GM19452 (cell line): Measurements from ENCODE around the gene GPR42.
"Not testable (repeated sequence)": the region's sequence is repeated elsewhere in the genome, so short reads cannot be mapped to it uniquely, and the experiment has no call there.

ENCODE experiments used
- ATAC-seq: cut with Tn5 transposase; IDR thresholded peaks from one replicate; pipeline ENCODE4 v1.9.1; 2021; ENCODE audit not compliant: unreplicated experiment

Gene GPR42

DNA sequence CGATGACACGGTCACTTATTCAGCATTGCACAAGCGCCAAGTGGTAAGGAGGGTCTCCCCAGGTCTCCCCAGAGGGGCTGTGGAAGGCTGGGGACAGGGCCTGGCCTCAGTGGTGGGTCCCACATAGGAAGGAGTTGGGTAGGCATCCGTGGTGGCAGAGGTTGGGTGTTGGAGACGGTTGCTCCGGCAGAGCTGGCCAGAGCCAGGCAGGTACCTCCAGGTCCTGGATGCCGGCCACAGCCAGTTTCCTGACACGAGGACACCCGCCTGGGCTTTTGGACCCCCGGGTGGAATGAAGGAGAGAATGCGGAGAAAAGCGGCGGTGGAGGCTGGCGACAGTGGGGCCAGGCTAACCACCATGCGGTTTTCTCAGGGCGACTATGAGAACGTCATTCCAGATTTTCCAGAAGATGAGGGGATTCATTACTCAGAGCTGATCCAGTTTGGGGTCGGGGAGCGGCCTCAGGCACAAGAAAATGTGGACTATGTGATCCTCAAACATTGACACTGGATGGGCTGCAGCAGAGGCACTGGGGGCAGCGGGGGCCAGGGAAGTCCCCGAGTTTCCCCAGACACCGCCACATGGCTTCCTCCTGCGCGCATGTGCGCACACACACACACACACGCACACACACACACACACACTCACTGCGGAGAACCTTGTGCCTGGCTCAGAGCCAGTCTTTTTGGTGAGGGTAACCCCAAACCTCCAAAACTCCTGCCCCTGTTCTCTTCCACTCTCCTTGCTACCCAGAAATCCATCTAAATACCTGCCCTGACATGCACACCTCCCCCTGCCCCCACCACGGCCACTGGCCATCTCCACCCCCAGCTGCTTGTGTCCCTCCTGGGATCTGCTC is 24.4 kb upstream of the GPR42 start:
- no peak for ATAC-seq

GRCh38 chr19:35347171-35347929 is 23.5 kb upstream of the GPR42 start, which contains the start of gene FFAR1:
Gene FFAR1, plus strand, starts transcription at chr19:35347902. Its CDS starts 3,650 bp downstream, at chr19:35351552.
- peak; percentile 43 for ATAC-seq

GRCh38 chr19:35347930-35348298 is 23.0 kb upstream of the GPR42 start:
- no peak for ATAC-seq

DNA sequence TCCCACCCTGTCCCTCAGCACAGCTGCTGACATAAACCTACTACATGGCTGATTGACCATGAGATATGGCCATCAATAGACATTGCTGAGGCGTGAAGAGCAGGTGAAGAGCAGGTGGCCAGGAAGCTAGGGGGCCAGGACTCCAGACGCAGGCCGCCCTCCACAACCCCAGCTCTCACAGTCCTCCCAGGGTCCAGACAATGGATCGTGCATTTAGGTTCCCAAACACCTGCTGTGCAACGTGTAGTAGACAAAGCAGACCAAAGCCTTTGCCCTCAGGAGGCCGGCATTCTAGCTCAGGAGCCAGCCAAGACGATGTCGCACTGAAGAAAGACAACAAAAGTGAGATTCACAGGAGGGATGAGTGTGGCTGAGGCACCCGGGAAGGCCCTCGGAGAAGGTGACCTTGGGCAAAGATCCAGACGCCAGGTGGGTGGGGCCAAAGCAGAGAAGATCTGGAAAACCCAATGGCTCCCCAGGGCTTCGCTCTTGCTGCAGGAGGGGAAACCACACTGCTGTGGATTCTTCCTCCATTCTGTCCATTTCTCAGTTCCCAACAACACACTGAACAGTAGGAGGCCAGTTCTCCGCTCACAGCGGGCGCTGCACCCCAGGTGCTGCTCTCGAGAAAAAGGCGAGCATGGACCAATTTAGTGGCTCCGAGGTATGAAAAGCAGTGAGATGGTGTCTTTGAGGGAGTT is 21.8 kb upstream of the GPR42 start:
- ATAC-seq, result no peak

DNA sequence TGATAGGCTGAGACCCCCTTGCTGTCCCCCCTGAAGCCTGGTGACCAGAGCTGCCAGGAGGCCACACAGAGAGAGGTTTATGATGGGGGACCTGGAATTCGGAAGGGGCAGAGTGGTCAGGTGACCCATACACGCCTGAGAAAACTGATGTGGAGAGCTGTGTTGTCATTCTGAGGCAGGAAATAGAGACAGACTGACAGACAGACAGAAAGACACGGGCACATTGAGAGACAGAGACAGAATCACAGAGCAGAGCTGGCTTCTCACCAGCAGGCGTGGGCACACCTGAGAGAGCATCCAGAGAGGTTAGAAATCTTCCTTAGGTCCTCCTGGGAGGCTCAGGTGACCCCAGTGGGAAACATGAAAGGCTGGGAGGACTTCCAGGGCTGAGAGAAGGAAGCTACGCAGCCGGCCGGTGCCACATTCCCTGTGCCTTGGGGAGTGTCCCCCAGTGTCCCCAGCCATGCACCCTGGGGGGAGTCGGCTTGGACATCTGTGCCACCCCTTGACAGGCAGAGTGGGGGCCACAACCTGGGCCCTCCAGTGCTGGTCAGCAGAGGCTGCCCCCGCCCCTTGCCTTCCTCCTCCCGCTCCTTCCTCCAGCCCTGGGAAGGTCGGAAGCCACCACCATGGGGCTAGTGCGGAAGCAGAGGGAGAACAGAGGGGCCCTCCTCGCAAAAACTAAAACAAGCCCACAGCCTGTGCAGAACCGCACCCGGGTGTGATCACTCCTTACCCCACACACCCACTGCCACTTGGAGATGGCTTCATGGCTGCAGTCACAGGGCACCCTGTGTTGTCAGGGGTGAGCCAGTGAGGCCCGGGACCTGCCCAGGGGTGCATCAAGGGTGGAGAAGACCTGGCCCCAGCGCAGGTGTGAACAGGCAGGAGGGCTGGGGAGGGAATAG is 21.0 kb upstream of the GPR42 start:
- no peak for ATAC-seq

DNA sequence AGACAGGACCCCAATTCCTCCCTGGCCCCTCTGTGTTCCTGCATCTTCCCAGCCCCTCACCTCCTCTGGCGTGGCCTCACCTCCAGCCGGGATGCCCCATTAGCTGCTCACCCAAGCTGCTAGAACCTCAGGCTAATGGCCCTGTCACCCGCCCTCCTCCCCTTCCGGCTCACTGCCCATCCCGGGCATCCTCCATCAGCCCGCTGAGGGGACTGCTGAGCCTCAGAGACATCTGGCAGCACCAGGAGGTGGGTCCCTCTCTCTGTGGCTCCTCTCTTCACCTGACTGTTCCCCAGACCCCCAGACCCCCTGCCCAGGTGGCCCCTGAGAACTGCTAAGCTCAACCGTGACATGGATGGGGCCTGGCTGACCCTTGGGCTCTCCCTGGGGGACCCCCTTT is 20.3 kb upstream of the GPR42 start:
- ATAC-seq, result no peak

DNA sequence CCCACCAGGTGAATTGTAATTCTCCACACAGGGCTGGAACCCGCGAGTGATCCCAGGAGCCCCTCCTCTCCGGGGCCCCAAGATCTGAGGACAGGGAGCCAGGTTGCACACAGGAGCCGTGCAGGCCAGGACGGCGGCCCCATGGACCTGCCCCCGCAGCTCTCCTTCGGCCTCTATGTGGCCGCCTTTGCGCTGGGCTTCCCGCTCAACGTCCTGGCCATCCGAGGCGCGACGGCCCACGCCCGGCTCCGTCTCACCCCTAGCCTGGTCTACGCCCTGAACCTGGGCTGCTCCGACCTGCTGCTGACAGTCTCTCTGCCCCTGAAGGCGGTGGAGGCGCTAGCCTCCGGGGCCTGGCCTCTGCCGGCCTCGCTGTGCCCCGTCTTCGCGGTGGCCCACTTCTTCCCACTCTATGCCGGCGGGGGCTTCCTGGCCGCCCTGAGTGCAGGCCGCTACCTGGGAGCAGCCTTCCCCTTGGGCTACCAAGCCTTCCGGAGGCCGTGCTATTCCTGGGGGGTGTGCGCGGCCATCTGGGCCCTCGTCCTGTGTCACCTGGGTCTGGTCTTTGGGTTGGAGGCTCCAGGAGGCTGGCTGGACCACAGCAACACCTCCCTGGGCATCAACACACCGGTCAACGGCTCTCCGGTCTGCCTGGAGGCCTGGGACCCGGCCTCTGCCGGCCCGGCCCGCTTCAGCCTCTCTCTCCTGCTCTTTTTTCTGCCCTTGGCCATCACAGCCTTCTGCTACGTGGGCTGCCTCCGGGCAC is 19.3 kb upstream of the GPR42 start:
- no peak for ATAC-seq

DNA sequence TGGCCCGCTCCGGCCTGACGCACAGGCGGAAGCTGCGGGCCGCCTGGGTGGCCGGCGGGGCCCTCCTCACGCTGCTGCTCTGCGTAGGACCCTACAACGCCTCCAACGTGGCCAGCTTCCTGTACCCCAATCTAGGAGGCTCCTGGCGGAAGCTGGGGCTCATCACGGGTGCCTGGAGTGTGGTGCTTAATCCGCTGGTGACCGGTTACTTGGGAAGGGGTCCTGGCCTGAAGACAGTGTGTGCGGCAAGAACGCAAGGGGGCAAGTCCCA is 18.8 kb upstream of the GPR42 start:
- ATAC-seq, result no peak

DNA sequence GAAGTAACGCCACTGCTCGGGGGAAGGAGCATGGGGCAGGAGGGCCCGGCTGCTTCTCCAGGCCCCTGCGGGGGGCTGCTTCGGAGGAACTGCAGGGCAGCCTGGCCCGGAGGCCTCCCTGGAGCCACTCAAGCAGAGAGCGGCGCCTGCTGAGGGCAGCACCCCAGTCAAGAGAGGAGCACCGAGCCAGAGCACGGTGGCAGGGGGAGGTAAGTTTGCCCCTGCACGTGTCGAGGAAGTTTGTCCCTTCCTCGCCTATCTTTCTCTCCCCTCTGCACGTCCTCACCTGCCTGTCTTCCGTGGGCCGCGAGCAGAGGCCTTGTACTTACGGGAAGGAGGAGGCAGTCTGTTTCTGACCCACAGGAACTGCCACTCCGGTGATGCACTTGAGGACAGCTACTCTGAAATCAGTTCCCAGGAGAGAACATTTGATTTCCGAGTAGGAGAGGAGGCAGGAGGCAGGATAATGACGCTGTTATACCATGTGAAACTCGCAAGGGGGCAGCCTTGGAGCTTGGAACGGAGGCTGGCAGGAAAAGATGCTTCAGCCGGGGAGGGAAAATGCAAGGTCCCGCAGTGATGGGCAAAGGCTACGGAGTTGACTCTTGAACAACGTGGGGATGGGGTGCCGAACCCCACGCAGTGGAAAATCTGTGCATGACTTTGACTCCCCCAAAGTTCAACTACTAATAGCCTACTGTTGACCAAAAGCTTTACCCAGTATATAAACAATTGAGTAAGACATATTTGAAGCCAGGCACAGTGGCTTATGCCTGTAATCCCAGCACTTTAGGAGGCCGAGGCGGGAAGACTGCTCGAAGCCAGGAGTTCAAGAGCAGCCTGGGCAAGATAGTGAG is 18.2 kb upstream of the GPR42 start:
- no peak for ATAC-seq

GRCh38 chr19:35353635-35354034 is 17.2 kb upstream of the GPR42 start:
- no peak for ATAC-seq

- no peak for ATAC-seq
Measured at GRCh38 chr19:35354898-35355297, 16.0 kb upstream of the GPR42 start.

DNA sequence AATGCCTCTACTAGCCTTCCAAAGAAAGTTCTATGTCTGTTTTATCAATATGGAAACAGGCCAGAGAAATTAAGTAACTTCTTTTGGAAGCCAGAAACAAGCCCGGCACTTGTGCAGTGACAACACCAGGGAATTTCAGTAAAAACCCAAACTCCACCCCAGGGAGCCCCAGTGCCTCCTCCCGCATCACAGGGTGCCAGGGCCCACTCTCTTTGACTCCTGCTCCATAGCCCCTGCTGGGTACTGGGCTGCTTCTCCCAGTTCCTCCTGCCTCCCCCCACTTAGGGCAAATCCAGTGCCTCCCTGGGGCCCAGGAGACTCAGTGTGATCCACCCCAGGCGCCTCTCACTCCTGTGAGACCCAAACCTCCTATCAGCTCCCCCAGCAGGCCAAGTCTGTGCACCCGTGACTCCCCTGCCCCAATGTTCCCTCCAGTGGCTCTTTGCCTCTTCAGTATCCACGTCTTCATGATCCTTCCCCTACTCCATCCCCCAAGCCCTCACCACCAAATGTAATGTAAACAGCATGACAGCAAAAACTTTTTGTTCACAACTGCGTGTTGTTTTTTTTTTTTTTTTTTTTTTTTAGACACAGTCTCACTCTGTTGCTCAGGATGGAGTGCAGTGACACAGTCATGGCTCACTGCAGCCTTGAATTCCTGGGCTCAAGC is 14.9 kb upstream of the GPR42 start:
- no peak for ATAC-seq

- ATAC-seq, result no peak
Measured at GRCh38 chr19:35357867-35358573, 12.8 kb upstream of the GPR42 start, which contains the start of gene FFAR3. Gene FFAR3, plus strand, starts transcription at chr19:35358460. Its CDS starts 431 bp downstream, at chr19:35358891.

DNA sequence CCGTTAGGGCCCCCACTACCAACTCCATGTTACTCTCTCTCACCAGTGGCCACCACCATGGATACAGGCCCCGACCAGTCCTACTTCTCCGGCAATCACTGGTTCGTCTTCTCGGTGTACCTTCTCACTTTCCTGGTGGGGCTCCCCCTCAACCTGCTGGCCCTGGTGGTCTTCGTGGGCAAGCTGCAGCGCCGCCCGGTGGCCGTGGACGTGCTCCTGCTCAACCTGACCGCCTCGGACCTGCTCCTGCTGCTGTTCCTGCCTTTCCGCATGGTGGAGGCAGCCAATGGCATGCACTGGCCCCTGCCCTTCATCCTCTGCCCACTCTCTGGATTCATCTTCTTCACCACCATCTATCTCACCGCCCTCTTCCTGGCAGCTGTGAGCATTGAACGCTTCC is 12.0 kb upstream of the GPR42 start:
- ATAC-seq, result not testable (repeated sequence)

- ATAC-seq, result not testable (repeated sequence)
Measured at GRCh38 chr19:35359395-35359794, 11.5 kb upstream of the GPR42 start.

DNA sequence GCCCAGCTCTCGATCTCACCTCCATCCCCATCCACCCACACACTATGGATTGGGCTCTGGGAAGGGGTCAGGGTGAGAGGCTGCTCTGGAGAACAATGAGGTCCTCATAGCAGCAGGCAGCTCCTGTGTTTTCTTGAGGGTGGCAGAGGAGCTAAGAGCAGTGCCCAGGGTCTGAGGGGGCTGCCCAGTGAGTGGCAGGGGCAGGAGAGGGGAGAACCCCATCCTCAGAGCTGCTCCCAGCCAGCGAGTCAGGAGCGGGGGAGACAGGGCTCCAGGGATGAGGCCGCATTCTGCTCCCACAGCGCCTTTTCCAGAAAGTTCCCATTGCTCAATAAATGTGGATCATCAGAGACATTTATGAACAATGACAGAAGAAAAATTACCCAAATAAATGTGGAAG is 10.8 kb upstream of the GPR42 start:
- not testable (repeated sequence) for ATAC-seq

GRCh38 chr19:35360880-35361420 is 9.9 kb upstream of the GPR42 start:
- ATAC-seq, result no peak
